Measurements from ENCODE around the gene YJEFN3.

DNA sequence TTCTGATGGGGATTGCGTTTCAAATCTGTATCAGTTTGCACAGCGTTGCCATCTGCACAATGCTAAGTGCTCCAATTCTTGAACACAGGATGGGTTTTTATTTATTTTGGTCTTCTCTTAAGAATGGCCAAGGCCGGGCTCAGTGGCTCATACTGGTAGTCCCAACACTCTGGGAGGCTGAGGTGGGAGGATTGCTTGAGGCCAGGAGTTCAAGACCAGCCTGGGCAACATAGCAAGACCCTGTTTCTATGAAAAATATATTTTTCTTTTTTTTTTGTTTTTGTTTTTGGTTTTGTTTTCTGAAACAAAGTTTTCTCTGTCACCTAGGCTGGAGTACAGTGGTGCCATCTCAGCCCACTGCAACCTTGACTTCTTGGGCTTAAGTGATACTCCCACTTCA, 5.5 kb upstream of the YJEFN3 start:
- TF ChIP-seq SP1 (IDR thresholded peaks at IDR 0.05) (no peak), SUZ12 (IDR thresholded peaks at IDR 0.05) (no peak), LEF1 (IDR thresholded peaks at IDR 0.05; ENCODE audit: borderline replicate concordance) (no peak), ZNF384 (IDR thresholded peaks at IDR 0.05) (no peak), BHLHE40 (IDR thresholded peaks at IDR 0.05; ENCODE audit: borderline replicate concordance) (no peak), HDGF (IDR thresholded peaks at IDR 0.05; ENCODE audit: borderline replicate concordance) (no peak), ELF4 (IDR thresholded peaks at IDR 0.05) (no peak), ARNT (IDR thresholded peaks at IDR 0.05) (no peak)

All from HEK293T (cell line).